ENCODE data around the gene NTNG2. TPM values are rescaled to one million over a fixed set of nuclear protein-coding genes. Genes with fewer than 3 reads are reported as not detected.
"Not testable (repeated sequence)": the region's sequence is repeated elsewhere in the genome, so short reads cannot be mapped to it uniquely, and the experiment has no call there.

NTNG2 gene
- total and polyA plus RNA-seq, 2 of the 13 experiments (the other 11 are each of a cell fraction or from before 2014, with no cell fraction given): 0.02 to 0.36 TPM

DNA sequence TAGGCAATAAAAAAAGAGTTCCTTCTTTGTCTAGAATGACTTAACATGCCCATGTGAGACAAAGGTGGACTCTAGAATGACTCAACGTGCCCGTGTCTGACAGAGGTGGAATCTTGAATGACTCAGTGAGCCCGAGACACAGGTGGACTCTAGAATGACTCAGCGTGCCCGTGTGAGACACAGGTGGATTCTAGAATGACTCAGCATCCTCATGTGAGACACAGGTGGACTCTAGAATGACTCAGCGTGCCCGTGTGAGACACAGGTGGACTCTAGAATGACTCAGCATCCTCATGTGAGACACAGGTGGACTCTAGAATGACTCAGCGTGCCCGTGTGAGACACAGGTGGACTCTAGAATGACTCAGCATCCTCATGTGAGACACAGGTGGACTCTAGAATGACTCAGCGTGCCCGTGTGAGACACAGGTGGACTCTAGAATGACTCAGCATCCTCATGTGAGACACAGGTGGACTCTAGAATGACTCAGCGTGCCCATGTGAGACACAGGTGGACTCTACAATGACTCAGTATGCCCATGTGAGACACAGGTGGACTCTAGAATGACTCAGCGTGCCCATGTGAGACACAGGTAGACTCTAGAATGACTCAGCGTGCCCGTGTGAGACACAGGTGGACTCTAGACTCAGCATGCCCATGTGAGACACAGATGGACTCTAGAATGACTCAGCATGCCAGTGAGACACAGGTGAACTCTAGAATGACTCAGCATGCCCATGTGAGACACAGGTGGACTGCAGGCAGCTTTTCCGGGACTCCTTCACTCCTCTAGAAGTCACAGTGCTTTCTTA is 108.1 kb downstream of the NTNG2 start (continued):
- TF ChIP-seq, protein P1, sequence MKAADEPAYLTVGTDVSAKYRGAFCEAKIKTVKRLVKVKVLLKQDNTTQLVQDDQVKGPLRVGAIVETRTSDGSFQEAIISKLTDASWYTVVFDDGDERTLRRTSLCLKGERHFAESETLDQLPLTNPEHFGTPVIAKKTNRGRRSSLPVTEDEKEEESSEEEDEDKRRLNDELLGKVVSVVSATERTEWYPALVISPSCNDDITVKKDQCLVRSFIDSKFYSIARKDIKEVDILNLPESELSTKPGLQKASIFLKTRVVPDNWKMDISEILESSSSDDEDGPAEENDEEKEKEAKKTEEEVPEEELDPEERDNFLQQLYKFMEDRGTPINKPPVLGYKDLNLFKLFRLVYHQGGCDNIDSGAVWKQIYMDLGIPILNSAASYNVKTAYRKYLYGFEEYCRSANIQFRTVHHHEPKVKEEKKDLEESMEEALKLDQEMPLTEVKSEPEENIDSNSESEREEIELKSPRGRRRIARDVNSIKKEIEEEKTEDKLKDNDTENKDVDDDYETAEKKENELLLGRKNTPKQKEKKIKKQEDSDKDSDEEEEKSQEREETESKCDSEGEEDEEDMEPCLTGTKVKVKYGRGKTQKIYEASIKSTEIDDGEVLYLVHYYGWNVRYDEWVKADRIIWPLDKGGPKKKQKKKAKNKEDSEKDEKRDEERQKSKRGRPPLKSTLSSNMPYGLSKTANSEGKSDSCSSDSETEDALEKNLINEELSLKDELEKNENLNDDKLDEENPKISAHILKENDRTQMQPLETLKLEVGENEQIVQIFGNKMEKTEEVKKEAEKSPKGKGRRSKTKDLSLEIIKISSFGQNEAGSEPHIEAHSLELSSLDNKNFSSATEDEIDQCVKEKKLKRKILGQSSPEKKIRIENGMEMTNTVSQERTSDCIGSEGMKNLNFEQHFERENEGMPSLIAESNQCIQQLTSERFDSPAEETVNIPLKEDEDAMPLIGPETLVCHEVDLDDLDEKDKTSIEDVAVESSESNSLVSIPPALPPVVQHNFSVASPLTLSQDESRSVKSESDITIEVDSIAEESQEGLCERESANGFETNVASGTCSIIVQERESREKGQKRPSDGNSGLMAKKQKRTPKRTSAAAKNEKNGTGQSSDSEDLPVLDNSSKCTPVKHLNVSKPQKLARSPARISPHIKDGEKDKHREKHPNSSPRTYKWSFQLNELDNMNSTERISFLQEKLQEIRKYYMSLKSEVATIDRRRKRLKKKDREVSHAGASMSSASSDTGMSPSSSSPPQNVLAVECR (CRISPR knock-in tag; IDR thresholded peaks at IDR 0.05; ENCODE audit: borderline replicate concordance): 0 out of 2 replicates have a peak, but pooled peaks have one; percentile 21
- TF ChIP-seq, protein P2, sequence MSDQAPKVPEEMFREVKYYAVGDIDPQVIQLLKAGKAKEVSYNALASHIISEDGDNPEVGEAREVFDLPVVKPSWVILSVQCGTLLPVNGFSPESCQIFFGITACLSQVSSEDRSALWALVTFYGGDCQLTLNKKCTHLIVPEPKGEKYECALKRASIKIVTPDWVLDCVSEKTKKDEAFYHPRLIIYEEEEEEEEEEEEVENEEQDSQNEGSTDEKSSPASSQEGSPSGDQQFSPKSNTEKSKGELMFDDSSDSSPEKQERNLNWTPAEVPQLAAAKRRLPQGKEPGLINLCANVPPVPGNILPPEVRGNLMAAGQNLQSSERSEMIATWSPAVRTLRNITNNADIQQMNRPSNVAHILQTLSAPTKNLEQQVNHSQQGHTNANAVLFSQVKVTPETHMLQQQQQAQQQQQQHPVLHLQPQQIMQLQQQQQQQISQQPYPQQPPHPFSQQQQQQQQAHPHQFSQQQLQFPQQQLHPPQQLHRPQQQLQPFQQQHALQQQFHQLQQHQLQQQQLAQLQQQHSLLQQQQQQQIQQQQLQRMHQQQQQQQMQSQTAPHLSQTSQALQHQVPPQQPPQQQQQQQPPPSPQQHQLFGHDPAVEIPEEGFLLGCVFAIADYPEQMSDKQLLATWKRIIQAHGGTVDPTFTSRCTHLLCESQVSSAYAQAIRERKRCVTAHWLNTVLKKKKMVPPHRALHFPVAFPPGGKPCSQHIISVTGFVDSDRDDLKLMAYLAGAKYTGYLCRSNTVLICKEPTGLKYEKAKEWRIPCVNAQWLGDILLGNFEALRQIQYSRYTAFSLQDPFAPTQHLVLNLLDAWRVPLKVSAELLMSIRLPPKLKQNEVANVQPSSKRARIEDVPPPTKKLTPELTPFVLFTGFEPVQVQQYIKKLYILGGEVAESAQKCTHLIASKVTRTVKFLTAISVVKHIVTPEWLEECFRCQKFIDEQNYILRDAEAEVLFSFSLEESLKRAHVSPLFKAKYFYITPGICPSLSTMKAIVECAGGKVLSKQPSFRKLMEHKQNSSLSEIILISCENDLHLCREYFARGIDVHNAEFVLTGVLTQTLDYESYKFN (CRISPR knock-in tag; conservative IDR thresholded peaks at IDR 0.05): 0 out of 2 replicates have a peak, but pooled peaks have one; percentile 15
- TF ChIP-seq, protein P3, sequence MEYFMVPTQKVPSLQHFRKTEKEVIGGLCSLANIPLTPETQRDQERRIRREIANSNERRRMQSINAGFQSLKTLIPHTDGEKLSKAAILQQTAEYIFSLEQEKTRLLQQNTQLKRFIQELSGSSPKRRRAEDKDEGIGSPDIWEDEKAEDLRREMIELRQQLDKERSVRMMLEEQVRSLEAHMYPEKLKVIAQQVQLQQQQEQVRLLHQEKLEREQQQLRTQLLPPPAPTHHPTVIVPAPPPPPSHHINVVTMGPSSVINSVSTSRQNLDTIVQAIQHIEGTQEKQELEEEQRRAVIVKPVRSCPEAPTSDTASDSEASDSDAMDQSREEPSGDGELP (IDR thresholded peaks at IDR 0.05; ENCODE audit: borderline replicate concordance, low read depth): peak; percentile 87; the same call in 1 of the 2 replicates
- TF ChIP-seq JUND (CRISPR knock-in tag; IDR thresholded peaks at IDR 0.05) (0 out of 2 replicates have a peak, but pooled peaks have one; percentile 66), NFE2 (CRISPR knock-in tag; IDR thresholded peaks at IDR 0.05) (peak; percentile 67; the same call in 1 of the 2 replicates), ZEB1 (IDR thresholded peaks at IDR 0.05; ENCODE audit: insufficient replicate concordance, low read depth) (peak; percentile 97), EP300 (CRISPR knock-in tag; IDR thresholded peaks at IDR 0.05; ENCODE audit: borderline replicate concordance) (peak; percentile 12; the same call in 1 of the 2 replicates), MAFF (IDR thresholded peaks at IDR 0.05; ENCODE audit: low read depth, low read length) (peak; percentile 81), JUNB (CRISPR knock-in tag; IDR thresholded peaks at IDR 0.05; ENCODE audit: borderline replicate concordance) (0 out of 2 replicates have a peak, but pooled peaks have one; percentile 30)
- TF ChIP-seq, protein P4, sequence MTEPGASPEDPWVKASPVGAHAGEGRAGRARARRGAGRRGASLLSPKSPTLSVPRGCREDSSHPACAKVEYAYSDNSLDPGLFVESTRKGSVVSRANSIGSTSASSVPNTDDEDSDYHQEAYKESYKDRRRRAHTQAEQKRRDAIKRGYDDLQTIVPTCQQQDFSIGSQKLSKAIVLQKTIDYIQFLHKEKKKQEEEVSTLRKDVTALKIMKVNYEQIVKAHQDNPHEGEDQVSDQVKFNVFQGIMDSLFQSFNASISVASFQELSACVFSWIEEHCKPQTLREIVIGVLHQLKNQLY (CRISPR knock-in tag; IDR thresholded peaks at IDR 0.05): peak; percentile 82
- TF ChIP-seq EP300 (IDR thresholded peaks at IDR 0.05; ENCODE audit: low read depth in 2 of 2, low read length in 2 of 2): not testable (repeated sequence)

All from HepG2 (cell line).